HepG2 (cell line): ENCODE results near the gene EPHA10. TPM values are rescaled to one million over a fixed set of nuclear protein-coding genes. Genes with fewer than 3 reads are reported as not detected.
A peak's percentile ranks its signal among the peaks of the same experiment; 100 is the strongest.

Experiments used
- ADNP ChIP-seq: sonication (generic); formaldehyde crosslinking; IDR thresholded peaks from 2 replicates; pipeline ENCODE4 v1.4.0; 2020; ENCODE audit warnings: missing genetic modification reagents
- ARID2 ChIP-seq: sonication (generic); formaldehyde crosslinking; IDR thresholded peaks from 2 replicates; pipeline ENCODE4 v1.8.1; 2022; ENCODE audit warnings: mild to moderate bottlenecking, missing genetic modification reagents, borderline replicate concordance
- BCL6 ChIP-seq: IDR thresholded peaks from 2 replicates; pipeline ENCODE4 v1.6.1; 2016; ENCODE audit warnings: missing genetic modification reagents, missing compliant biosample characterization
- EHMT2 ChIP-seq: fragments of 200-600 bp; sonication (generic); IDR thresholded peaks from 2 replicates; pipeline ENCODE4 v1.7.0; 2017; ENCODE audit warnings: antibody characterized with exemption, low read depth, low read length, borderline replicate concordance
- ERF ChIP-seq: IDR thresholded peaks from 2 replicates; pipeline ENCODE4 v1.6.1; 2018; ENCODE audit warnings: missing biosample characterization, missing genetic modification reagents
- GABPB1 ChIP-seq: IDR thresholded peaks from 2 replicates; pipeline ENCODE4 v1.6.1; 2016; ENCODE audit warnings: mild to moderate bottlenecking, missing genetic modification reagents, moderate library complexity, missing compliant biosample characterization
- HHEX ChIP-seq: IDR thresholded peaks from 2 replicates; pipeline ENCODE4 v1.6.1; 2016; ENCODE audit warnings: control low read depth
- MIER3 ChIP-seq: IDR thresholded peaks from 2 replicates; pipeline ENCODE4 v1.6.1; 2016; ENCODE audit warnings: missing compliant biosample characterization, borderline replicate concordance
- MTA1 ChIP-seq: sonication (generic); formaldehyde crosslinking; IDR thresholded peaks from 2 replicates; pipeline ENCODE4 v1.4.0; 2020; ENCODE audit warnings: missing genetic modification reagents, mild to moderate bottlenecking, borderline replicate concordance
- MYPOP ChIP-seq: sonication (generic); formaldehyde crosslinking; IDR thresholded peaks from 2 replicates; pipeline ENCODE4 v1.8.1; 2023; ENCODE audit warnings: mild to moderate bottlenecking, moderate library complexity, missing genetic modification reagents
- NBN ChIP-seq: fragments of 450-650 bp; conservative IDR thresholded peaks from 2 replicates; pipeline ENCODE4 v1.6.1; 2017
- NRL ChIP-seq: sonication (generic); formaldehyde crosslinking; IDR thresholded peaks from 2 replicates; pipeline ENCODE4 v1.5.0; 2020; ENCODE audit warnings: missing genetic modification reagents, mild to moderate bottlenecking, moderate library complexity, borderline replicate concordance
- PHF8 ChIP-seq: sonication (generic); formaldehyde crosslinking; IDR thresholded peaks from 2 replicates; pipeline ENCODE4 v1.5.0; 2020; ENCODE audit warnings: missing genetic modification reagents
- SIN3A ChIP-seq: IDR thresholded peaks from 2 replicates; pipeline ENCODE4 v1.6.1; 2011; ENCODE audit warnings: low read depth, mild to moderate bottlenecking, control low read depth, low read length, borderline replicate concordance
- XBP1 ChIP-seq: sonication (generic); formaldehyde crosslinking; IDR thresholded peaks from 2 replicates; pipeline ENCODE4 v1.5.0; 2020; ENCODE audit warnings: missing genetic modification reagents
- ZMAT5 ChIP-seq: sonication (generic); formaldehyde crosslinking; IDR thresholded peaks from 2 replicates; pipeline ENCODE4 v1.5.0; 2020; ENCODE audit warnings: mild to moderate bottlenecking, low read depth, missing genetic modification reagents, borderline replicate concordance
- ZNF383 ChIP-seq: sonication (generic); formaldehyde crosslinking; IDR thresholded peaks from 2 replicates; pipeline ENCODE4 v1.4.0; 2020; ENCODE audit warnings: missing genetic modification reagents, mild to moderate bottlenecking, borderline replicate concordance
- ZNF44 ChIP-seq: sonication (generic); formaldehyde crosslinking; IDR thresholded peaks from 2 replicates; pipeline ENCODE4 v1.5.1; 2020; ENCODE audit warnings: mild to moderate bottlenecking, missing genetic modification reagents
- ZNF563 ChIP-seq: sonication (generic); formaldehyde crosslinking; IDR thresholded peaks from 2 replicates; pipeline ENCODE4 v1.8.0; 2022; ENCODE audit warnings: mild to moderate bottlenecking, moderate library complexity, missing genetic modification reagents
- ZNF761 ChIP-seq: sonication (generic); formaldehyde crosslinking; conservative IDR thresholded peaks from 2 replicates; pipeline ENCODE4 v1.4.0; 2020; ENCODE audit warnings: mild to moderate bottlenecking, missing genetic modification reagents
- ZNF83 ChIP-seq: sonication (generic); formaldehyde crosslinking; IDR thresholded peaks from 2 replicates; pipeline ENCODE4 v1.4.0; 2020; ENCODE audit warnings: missing genetic modification reagents, mild to moderate bottlenecking, borderline replicate concordance
- polyA plus RNA-seq, 8 experiments: library from polyadenylated mRNA; depleted of rRNA in 3 of 8; stranded (reverse) in 7 of 8; unstranded in 1 of 8; fragments of >200 nt; fragmentation: Illumina TruSeq in 4 of 8; extraction: Trizol in 4 of 8; gene quantifications; 2 replicates each; pipeline versions ENCODE4 v1.2.1 to v1.2.3, GENCODE V29; 2011 to 2016; ENCODE audit warnings: low read depth in 4 of 8, missing spikeins in 1 of 8, mixed read lengths in 1 of 8; ENCODE audit not compliant: insufficient read depth in 1 of 8
- total RNA-seq, 5 experiments: library from RNA; depleted of rRNA; stranded (reverse); fragments of >200 nt; fragmentation: Illumina TruSeq; extraction: Trizol; gene quantifications; 2 replicates each; pipeline ENCODE4 v1.2.3, GENCODE V29; 2016; ENCODE audit warnings: low read depth in 1 of 5
- TF ChIP-seq, protein P1 (sequence below): sonication (generic); formaldehyde crosslinking; IDR thresholded peaks from 2 replicates; pipeline ENCODE4 v1.4.0; 2020; ENCODE audit warnings: missing genetic modification reagents
- TF ChIP-seq, protein P2 (sequence below): IDR thresholded peaks from 2 replicates; pipeline ENCODE4 v1.6.1; 2018; ENCODE audit warnings: missing genetic modification reagents, mild to moderate bottlenecking, missing compliant biosample characterization
- TF ChIP-seq, protein P3 (sequence below): sonication (generic); formaldehyde crosslinking; IDR thresholded peaks from 2 replicates; pipeline ENCODE4 v1.4.0; 2020; ENCODE audit warnings: mild to moderate bottlenecking, missing genetic modification reagents
- TF ChIP-seq, protein P4 (sequence below): IDR thresholded peaks from 2 replicates; pipeline ENCODE4 v1.6.1; 2016; ENCODE audit warnings: missing genetic modification reagents, missing compliant biosample characterization

EPHA10 gene
- total and polyA plus RNA-seq, 2 of the 13 experiments (the other 11 are each of a cell fraction or from before 2014, with no cell fraction given): 0.11 to 0.58 TPM

DNA sequence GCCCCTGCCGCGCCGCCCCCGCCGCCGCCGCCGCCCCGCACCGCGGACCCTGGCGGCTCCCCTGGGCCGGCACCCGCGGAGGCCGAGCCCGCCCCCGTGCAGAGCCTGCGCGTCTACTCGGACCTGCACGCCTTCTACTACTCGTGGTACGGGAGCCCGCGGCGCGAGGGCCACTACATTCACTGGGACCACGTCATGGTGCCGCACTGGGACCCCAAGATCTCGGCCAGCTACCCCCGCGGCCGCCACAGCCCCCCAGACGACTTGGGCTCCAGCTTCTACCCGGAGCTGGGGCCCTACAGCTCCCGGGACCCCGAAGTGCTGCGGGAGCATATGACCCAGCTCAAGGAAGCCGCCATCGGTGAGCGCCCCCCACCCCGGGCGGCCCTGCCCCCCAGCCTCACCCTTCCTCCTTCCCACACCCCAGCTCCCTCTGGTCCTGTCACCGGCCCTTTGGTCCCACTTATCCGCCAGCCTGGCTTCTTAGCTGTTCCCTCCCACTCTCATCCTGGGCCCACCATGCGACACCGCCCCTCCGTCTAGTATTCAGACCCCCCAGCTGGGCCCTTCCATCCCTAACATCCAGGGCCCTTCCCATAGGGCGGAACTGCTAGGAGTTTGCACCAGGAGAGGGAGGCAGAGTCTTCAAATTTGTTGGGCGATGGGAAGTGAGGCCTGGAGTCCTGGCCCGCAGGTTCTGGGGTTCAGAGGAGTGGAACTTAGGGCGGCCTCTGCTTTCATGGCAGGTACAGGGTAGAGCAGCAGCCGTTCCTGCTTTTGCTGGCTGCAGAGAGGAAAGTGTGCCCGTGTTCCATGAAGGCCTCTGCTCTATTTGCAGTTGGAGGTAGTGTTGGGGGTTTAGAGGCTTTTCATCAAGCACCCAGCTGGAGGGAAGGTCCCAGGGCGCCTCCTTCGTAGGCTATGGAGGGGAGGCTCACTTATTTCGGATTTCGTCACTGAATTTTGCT lies 29.7 kb upstream of the EPHA10 start (continued):
- TF ChIP-seq, protein P1, sequence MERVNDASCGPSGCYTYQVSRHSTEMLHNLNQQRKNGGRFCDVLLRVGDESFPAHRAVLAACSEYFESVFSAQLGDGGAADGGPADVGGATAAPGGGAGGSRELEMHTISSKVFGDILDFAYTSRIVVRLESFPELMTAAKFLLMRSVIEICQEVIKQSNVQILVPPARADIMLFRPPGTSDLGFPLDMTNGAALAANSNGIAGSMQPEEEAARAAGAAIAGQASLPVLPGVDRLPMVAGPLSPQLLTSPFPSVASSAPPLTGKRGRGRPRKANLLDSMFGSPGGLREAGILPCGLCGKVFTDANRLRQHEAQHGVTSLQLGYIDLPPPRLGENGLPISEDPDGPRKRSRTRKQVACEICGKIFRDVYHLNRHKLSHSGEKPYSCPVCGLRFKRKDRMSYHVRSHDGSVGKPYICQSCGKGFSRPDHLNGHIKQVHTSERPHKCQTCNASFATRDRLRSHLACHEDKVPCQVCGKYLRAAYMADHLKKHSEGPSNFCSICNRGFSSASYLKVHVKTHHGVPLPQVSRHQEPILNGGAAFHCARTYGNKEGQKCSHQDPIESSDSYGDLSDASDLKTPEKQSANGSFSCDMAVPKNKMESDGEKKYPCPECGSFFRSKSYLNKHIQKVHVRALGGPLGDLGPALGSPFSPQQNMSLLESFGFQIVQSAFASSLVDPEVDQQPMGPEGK (CRISPR knock-in tag): peak; percentile 39; the same call in 1 of the 2 replicates
- TF ChIP-seq ZNF83 (no peak), HHEX (CRISPR knock-in tag) (no peak), ZNF761 (no peak), ZMAT5 (no peak), MTA1 (CRISPR knock-in tag) (no peak), ARID2 (CRISPR knock-in tag) (no peak), ZNF383 (CRISPR knock-in tag) (no peak), NBN (no peak), ZNF563 (CRISPR knock-in tag) (no peak), MIER3 (CRISPR knock-in tag) (no peak), NRL (0 out of 2 replicates have a peak, but pooled peaks have one; percentile 25), ADNP (CRISPR knock-in tag) (no peak), BCL6 (CRISPR knock-in tag) (no peak), SIN3A (no peak), EHMT2 (no peak), ZNF44 (no peak), XBP1 (CRISPR knock-in tag) (no peak), MYPOP (CRISPR knock-in tag) (0 out of 2 replicates have a peak, but pooled peaks have one; percentile 47), ERF (CRISPR knock-in tag) (no peak), GABPB1 (CRISPR knock-in tag) (0 out of 2 replicates have a peak, but pooled peaks have one; percentile 20), PHF8 (CRISPR knock-in tag) (peak; percentile 41)
- TF ChIP-seq, protein P2, sequence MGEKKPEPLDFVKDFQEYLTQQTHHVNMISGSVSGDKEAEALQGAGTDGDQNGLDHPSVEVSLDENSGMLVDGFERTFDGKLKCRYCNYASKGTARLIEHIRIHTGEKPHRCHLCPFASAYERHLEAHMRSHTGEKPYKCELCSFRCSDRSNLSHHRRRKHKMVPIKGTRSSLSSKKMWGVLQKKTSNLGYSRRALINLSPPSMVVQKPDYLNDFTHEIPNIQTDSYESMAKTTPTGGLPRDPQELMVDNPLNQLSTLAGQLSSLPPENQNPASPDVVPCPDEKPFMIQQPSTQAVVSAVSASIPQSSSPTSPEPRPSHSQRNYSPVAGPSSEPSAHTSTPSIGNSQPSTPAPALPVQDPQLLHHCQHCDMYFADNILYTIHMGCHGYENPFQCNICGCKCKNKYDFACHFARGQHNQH (CRISPR knock-in tag): no peak
- TF ChIP-seq, protein P3, sequence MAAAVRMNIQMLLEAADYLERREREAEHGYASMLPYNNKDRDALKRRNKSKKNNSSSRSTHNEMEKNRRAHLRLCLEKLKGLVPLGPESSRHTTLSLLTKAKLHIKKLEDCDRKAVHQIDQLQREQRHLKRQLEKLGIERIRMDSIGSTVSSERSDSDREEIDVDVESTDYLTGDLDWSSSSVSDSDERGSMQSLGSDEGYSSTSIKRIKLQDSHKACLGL: no peak
- TF ChIP-seq, protein P4, sequence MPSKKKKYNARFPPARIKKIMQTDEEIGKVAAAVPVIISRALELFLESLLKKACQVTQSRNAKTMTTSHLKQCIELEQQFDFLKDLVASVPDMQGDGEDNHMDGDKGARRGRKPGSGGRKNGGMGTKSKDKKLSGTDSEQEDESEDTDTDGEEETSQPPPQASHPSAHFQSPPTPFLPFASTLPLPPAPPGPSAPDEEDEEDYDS (CRISPR knock-in tag): no peak
